Immature natural killer cell (primary cell): Measurements from ENCODE around the gene POP5. TPM values are rescaled to one million over a fixed set of nuclear protein-coding genes. Genes with fewer than 3 reads are reported as not detected.

Experiments used
- polyA plus RNA-seq, 3 donors: library from polyadenylated mRNA; unstranded; fragments of 300-500 nt; fragmentation: Illumina TruSeq; gene quantifications; one replicate each; pipeline ENCODE4 v1.2.3, GENCODE V29; 2021

Gene POP5
- polyA plus RNA-seq, 3 donors from 2014 or later: 86.2 to 110 (median 101) TPM

Other genes starting within 250 kb of the POP5 start
- not detected for gene MSI1, start 212.2 kb downstream of the POP5 start, polyA plus RNA-seq
- gene COX6A1, start 143.3 kb downstream of the POP5 start, polyA plus RNA-seq: 1,000 to 10,000 TPM in 2 of 3 donors, 100 to 1,000 TPM in 1; 859 to 1,309 (median 1,192) TPM
- gene TRIAP1, start 135.0 kb downstream of the POP5 start, polyA plus RNA-seq: 10 to 100 TPM; 66.4 to 76.8 (median 69.2) TPM
- gene GATC, start 135.0 kb downstream of the POP5 start, polyA plus RNA-seq: 10 to 100 TPM in 2 of 3 donors, 1 to 10 TPM in 1; 8.3 to 26.7 (median 23.3) TPM
- 100 to 1,000 TPM; 221 to 292 (median 271) TPM for gene SRSF9, start 111.7 kb downstream of the POP5 start, polyA plus RNA-seq
- 100 to 1,000 TPM; 399 to 508 (median 457) TPM for gene DYNLL1, start 85.3 kb downstream of the POP5 start, polyA plus RNA-seq
- 10 to 100 TPM; 39.7 to 51.8 (median 49.6) TPM for gene COQ5, start 52.2 kb downstream of the POP5 start, polyA plus RNA-seq
- gene RNF10, start 47.0 kb downstream of the POP5 start, polyA plus RNA-seq: 100 to 1,000 TPM in 1 of 3 donors, 10 to 100 TPM in 2; 60.3 to 154 (median 66.5) TPM
- gene CABP1, start 59.2 kb upstream of the POP5 start, polyA plus RNA-seq: not detected
- 100 to 1,000 TPM in 1 of 3 donors, 10 to 100 TPM in 2; 77.7 to 109 (median 81.6) TPM for gene MLEC, start 105.7 kb upstream of the POP5 start, polyA plus RNA-seq
- 1 to 10 TPM; 5.1 to 6.2 (median 5.8) TPM for gene UNC119B, start 129.1 kb upstream of the POP5 start, polyA plus RNA-seq
- 10 to 100 TPM; 27.1 to 48.3 (median 40.8) TPM for gene ACADS, start 144.4 kb upstream of the POP5 start, polyA plus RNA-seq